HG03175 (cell line): Measurements from ENCODE around the gene TCN2.
"Not testable (repeated sequence)": the region's sequence is repeated elsewhere in the genome, so short reads cannot be mapped to it uniquely, and the experiment has no call there.

Source experiments
- ATAC-seq: cut with Tn5 transposase; IDR thresholded peaks from one replicate; pipeline ENCODE4 v1.9.1; 2021; ENCODE audit warnings: mild to moderate bottlenecking, moderate library complexity; ENCODE audit not compliant: unreplicated experiment

TCN2 gene

GRCh38 chr22:30643055-30643875 lies 36.3 kb downstream of the TCN2 start:
- ATAC-seq, result no peak

DNA sequence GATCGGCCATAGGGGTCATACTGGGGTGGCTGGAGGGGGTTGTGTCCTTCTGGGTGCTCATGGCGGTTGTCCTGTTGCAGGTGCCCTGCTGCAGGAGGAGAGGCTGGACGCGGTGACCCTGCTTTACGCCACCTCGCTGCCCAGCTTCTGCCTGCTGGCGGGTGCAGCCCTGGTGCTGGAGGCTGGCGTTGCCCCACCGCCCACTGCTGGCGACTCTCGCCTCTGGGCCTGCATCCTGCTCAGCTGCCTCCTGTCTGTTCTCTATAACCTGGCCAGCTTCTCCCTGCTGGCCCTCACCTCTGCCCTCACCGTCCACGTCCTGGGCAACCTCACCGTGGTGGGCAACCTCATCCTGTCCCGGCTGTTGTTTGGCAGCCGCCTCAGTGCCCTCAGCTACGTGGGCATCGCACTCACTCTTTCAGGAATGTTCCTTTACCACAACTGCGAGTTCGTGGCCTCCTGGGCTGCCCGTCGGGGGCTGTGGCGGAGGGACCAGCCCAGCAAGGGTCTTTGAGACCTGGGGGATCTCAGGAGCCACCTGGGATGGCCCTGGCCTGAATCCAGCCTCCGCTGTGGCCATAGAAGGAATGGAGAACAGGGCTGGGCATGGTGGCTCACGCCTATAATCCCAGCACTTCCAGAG lies 39.7 kb downstream of the TCN2 start:
- no peak for ATAC-seq

- no peak for ATAC-seq
These were observed 40.6 kb downstream of the TCN2 start for GRCh38 chr22:30647536-30647935.

GRCh38 chr22:30648825-30649224 lies 41.9 kb downstream of the TCN2 start:
- ATAC-seq, result no peak

DNA sequence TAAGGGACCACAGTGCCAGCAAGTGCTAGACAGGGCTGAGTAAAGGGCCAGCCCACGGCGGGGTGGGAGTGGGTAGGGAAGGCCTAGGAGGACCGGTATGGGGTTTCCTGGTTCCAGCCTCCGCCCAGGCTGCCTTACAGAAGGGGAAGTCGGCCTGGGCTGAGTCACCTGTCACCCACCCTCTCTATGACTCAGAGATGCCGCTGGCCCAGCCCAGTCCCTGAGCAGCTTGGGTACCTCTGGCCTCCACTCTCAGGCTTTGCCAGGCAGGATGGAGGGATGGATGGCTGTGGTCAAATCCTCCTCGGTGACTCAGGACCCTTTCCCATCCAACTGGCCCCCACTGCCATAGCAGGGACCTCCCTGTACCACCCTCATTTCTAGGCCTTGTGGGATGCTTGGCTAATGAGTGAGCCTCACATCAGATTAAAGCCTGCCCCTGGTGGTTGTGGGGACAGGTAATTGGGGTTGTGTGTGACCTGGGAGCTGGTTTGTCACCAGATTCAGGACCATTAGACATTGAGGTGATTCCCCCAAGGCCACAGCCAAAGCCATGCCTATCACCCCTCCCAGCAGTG lies 42.5 kb downstream of the TCN2 start:
- no peak for ATAC-seq

DNA sequence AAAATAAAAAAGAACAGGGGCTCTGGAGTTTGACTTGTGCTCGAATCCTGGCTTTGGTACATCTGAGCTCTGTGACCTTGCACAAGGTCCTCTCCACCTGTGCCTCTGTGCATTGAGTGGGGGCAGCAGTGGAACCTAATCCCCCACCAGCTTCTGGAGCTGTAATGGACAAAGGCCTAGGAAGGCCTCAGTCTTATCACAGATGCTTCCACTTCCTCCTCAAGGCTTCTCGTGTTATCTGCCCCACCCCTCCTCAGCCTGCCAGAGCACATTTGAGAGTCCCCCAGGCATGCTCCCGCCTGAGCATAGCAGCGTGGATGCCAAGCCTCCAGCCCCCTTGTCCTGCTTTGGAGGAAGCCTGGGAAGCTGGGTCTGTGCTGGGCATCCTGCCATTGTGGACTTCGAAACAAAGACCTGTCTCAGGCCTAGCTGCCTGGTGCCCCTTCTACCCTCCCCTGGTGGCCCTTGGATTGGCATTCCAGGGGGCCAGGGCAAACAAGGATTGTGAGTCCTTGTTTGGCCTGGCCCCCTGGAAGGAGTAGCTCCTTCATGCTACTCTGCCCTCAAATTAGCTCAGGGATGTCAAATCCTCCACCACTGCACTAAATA lies 43.6 kb downstream of the TCN2 start:
- no peak for ATAC-seq

DNA sequence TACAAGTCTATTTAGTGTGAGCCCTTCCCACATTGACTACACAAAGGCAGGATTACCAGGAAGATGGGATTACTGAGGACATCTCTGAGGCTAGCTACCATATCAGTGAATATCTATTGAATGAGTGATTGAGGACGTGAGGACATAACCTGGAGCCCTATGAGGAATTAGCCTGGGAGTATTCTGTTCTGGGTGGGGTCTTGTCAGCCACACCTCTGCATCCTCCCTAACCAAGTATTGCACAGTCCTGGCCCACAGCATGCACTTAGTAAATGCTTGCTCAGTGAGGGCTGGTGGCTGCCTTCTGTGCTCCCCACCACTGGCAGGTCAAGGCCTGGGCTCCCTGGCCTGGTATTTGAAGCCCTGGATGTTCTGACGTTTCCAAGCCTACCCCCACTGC lies 45.9 kb downstream of the TCN2 start:
- no peak for ATAC-seq

GRCh38 chr22:30654361-30654760 lies 47.4 kb downstream of the TCN2 start:
- no peak for ATAC-seq

GRCh38 chr22:30655532-30655931 lies 48.6 kb downstream of the TCN2 start:
- ATAC-seq, result no peak

DNA sequence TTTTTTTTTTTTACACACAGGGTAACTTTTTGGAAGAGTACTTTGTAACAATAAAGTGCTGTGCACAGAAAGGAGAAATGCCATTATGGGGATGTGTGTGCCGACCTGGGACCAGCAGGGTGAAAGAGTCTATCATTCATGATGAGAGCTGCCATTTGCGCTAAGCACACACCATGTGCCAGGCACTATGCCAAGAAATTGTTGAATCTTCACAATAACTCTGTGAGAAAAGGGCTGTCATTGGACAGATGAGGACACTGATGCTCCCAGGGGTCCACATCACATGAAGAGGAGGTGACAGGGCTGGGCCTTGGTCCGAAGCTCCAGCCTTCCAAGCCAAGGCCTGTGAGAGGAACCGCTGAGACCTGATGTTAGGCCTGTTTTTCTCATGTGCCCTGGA lies 55.1 kb downstream of the TCN2 start:
- ATAC-seq, result no peak

GRCh38 chr22:30664798-30665197 lies 57.8 kb downstream of the TCN2 start:
- no peak for ATAC-seq

GRCh38 chr22:30665266-30665665 lies 58.3 kb downstream of the TCN2 start:
- no peak for ATAC-seq

- ATAC-seq, result no peak
These were observed 58.8 kb downstream of the TCN2 start for GRCh38 chr22:30665786-30666185.

- peak; percentile 9 for ATAC-seq
These were observed 60.1 kb downstream of the TCN2 start for GRCh38 chr22:30667107-30667493.

DNA sequence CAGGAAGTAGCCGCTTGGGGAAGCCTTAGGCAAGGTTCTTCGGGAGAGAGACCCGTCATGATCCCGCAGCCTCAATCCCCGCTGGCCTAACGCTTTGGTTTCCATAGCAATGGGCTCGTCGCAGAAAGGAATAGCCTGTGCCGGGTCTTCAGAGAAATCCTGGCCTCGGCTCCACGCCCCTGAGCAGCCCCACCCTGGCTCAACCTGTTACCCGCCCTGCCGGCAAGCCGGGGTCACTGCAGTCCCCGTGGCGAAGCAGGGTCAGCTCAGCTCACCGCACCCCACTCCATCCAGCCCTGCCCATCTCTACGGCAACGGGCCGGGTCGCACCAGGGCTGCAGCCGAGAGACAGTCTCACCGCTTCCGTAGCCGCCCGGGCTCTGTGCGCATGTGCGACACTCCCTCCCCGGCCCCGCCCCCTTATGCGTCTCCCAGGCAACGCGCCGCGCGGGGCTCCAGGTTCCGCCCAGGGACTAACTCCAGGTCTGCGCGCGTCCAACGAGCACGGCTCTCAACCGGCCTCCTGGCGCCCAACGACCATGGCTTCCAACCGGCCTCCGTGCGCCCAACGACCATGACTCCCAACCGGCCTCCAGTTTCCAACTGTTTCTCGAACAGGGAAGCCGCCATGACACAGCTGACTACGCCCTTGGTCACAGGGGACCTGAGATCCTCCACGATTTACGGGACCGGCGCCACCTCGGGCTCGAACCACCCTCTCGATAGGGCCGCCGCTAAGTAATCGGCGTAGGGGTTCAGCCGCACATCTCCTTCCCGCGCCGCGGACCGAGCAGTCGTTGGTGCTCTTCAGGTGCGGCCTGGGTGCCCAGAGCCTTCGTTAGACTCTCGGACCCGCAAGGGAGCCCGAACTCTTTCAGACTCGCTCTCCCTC lies 60.8 kb downstream of the TCN2 start, which contains the start of gene DUSP18:
Gene DUSP18, minus strand, starts transcription at position 382 of the 892 bp plus-strand sequence. CDS start 3,872 bp downstream, outside the sequence.
- ATAC-seq, result peak; percentile 95

DNA sequence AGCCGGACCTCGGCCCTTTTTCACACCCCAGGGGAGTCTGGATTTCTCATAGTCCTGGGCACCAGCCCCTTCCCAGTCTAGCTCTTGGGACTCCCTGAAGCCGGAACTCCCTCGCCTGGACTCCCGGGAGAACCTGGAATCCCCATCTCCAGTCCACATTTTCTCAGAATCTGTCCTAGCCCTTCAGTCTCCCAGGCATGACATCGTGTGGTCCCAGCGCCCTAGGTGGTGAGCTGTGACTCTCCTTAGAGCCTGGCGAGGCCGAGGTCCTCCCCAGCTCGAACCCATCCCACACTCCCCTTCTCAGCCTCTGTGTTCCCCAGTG lies 61.4 kb downstream of the TCN2 start:
- no peak for ATAC-seq

- ATAC-seq, result no peak
These were observed 64.1 kb downstream of the TCN2 start for GRCh38 chr22:30671071-30671470.

- ATAC-seq, result no peak
These were observed 66.2 kb downstream of the TCN2 start for GRCh38 chr22:30673136-30673535.

- ATAC-seq, result no peak
These were observed 67.5 kb downstream of the TCN2 start for GRCh38 chr22:30674482-30674881.

DNA sequence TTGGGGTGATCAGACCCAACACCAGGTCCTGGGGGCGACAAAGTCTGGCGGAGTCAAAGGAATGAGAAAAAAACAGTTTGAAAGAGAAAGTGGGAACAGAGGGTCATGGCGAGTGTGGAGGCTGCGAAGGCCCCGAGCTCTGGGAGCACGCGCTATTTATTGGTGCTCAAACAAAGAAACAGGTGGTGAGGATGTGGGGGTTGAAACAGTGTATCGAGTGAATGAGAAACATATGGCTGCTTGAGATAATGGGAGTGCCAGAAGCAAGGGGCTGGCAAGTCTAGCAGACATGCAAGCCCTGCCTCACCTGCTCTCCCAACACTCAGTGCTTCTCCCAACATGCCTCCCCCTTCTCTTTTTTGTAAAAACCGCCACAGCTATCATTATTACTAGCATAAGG lies 68.5 kb downstream of the TCN2 start:
- ATAC-seq, result no peak

GRCh38 chr22:30676565-30676964 lies 69.6 kb downstream of the TCN2 start:
- not testable (repeated sequence) for ATAC-seq
